ENCODE results near the gene CTSF.
"Not testable (repeated sequence)": the region's sequence is repeated elsewhere in the genome, so short reads cannot be mapped to it uniquely, and the experiment has no call there.

The CTSF gene

DNA sequence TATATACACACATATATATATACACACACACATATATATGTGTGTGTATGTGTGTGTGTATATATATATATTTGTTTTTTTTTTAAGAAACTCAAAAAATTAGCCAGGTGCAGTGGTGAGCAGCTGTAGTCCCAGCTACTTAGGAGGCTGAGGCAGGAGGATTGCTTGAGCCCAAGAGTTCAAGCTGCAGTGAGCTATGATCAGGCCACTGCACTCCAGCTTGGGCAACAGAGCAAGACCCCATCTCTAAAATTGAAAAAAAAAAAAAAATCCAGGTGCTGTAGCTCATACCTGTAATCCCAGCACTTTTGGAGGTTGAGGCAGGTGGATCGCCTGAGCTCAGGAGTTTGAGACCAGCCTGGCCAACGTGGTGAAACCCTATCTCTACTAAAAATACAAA lies 20.9 kb upstream of the CTSF start:
- not testable (repeated sequence) for DNase-seq

DNA sequence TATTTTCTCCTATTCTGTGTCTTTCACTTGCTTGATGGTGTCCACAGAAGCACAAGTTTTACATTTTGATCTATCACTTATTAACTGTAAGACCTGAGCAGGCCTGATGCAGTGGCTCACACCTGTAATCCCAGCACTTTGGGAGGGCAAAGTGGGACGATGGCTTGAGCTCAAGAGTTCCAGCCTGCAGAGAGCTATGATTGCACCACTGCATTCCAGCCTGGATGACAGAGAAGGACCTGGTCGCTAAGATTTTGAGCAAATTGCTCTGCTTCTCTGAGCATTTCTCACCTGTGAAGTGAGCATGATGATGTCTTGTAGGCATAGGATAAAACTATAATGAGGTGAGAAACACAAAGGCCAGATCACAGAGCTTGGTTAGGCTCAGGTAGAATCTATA lies 17.7 kb upstream of the CTSF start:
- DNase-seq = no peak

DNA sequence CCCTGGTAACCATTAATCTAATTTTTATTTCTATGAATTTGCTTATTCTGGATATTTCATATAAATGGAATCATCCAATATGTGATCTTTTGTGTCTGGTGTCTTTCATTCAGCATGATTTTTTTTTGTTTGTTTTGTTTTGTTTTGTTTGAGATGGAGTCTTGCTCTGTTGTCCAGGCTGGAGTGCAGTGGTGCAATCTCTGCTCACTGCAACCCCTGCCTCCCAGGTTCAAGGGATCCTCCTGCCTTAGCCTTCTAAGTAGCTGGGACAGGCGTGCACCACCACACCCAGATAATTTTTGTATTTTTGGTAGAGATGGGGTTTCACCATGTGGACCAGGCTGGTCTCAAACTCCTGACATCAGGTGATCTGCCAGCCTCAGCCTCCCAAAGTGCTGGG lies 17.0 kb upstream of the CTSF start:
- not testable (repeated sequence) for DNase-seq

DNA sequence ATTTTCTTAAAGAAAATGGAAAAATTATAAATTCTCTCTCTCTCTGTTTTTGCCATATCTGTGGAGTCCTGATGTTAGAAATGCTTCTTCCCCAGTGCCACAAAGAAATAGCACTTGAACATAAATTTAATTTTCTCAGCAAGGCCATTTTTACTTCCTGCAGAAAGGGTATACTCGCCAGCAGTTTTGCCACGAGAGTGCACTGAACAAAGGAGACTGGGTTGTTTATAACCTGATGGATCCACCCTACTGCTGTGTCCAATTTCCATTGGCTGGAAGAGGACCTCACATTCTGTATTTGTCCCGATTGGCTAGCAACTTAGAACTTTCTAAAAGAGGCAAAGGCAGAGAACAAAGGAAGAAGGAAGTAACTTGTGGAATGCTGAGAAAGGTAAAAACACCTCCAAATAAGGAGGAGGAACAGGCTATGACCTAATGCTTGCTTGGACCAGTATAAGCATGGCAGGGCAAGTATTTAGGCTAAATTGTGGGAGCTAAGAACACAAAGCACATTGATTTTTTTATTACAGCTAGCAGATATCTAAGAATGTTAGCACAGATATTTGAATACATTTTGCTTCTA lies 14.2 kb upstream of the CTSF start:
- not testable (repeated sequence) for DNase-seq

DNA sequence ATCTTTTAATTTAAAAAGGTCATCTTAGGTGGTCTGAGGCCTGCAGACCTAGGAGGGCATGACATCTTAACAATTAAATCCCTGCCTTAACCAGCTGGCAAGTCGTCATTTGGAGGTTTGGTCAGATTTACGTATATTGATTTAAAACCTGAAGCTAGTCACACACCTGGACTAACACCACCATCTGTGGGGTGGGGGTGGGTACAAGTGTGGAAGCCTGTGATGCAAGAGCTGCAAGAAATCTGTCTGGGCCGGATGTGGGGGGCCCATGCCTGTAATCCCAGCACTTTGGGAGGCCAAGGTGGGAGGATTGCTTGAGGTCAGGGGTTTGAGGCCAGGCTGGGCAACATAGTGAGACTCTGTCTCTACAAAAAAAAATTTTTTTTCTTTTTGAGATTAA lies 12.9 kb upstream of the CTSF start:
- no peak for DNase-seq

DNA sequence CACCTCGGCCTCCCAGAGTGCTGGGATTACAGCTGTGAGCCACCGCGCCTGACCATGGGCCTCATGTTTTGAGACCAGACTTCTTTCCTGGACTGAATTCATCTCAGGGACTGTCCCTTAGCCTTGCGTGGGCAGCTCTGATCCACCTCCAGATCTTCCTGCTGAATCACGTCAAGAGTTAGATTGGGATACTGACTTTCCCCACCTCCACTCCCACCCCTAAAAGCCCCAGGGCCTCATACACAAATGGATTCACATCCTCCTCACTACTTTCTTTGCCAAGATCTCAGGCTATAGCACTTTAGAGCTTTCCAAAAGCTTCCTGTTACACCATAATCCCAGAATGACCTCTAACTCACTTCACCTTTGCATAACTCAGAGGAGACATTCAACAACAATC lies 12.4 kb upstream of the CTSF start:
- no peak for DNase-seq

DNA sequence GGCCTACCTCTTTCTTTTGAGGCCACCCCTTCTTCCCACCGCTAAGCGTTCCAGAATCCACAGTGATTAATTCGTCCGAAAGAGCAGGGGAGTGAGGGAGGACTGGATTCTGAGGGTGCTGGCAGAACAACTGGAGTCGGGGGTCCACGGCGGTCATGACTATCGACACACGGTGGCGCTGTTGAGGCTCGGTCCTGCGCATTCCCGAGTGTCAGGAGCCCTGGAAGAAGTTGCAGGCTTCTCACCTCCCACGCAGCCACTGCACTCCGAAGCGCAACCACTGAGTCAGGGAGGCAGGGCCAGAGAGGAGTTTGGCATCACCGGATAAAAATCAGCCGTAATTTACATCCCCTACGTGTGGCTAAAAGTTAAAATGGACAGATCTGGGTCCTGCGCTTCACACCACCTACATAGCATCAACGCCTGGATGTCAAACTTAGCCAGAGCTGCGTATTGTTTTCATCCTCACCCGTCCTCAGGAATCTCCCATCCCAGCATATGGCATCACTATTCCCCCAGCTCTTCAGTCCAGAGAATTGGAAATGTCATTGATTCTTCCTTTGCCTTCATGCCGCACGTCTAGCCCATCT lies 10.7 kb upstream of the CTSF start:
- DNase-seq = peak; percentile 72

DNA sequence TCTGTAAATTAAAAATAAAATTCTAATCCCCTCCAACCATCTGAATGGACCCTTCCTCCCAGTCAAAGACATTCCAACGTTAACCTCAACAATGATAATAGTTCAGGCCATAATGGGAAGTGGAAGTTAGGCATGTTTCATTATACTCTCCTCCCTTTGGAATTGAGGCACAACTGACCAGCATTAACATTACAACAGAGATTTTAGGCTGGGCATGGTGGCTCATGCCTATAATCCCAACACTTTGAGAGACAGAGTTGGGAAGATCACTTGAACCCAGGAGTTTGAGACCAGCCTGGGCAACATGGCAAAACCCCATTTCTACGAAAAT lies 2.4 kb upstream of the CTSF start:
- no peak for DNase-seq

DNA sequence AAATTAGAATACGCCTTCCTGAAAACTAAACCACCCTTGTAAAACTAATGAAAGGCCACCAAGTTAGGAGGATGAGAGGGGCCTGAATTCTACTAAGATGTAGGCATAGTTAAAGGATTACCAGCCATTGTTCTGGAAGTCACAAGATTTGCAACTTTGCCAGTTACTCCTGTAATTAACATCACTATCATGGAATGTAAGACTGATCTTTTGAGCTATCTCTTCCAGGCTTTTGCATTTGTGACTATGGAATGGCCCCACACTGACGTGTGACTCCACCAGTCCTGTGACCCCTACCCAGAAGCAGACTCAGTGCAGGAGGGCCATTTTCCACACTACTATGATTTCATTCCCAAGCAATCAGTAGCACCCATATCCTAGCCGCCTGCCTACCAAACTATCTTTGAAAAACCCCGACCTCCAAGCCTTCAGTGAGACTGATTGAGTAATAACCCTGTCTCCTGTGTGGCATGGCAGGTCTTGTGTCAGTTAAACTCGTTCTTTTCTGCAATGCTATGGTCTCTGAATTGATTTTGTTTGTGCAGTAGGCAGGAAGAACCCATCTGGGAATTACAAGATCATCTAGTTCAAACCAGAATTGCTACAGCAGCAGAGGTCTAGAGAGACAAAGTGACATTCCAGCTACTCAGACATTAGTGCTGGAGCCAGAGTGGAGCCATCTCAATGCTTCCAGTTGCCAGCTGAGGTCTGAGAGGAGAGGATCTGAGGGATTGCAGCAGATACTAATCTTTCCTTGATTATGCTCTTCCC lies 1.9 kb upstream of the CTSF start:
- no peak for DNase-seq

DNA sequence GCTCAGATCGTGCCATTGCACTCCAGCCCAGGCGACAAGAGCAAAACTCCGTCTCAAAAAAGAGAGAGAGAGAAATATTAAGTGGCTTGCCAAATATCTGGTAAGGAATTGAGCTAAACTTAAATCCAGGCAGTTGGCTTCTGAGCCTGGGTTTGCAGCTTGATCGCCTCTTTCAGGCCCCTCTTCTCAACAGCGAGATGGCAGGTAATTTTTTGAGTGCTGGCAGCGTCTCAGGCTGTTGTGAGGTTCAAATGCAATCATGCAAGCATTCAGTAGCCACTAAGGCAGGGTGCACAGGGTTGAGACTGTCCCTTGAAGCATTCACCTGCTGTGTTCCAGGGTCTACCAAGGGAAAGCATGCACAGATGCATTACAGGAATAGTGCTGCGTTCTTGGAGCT lies 670 bp upstream of the CTSF start:
- DNase-seq = no peak

DNA sequence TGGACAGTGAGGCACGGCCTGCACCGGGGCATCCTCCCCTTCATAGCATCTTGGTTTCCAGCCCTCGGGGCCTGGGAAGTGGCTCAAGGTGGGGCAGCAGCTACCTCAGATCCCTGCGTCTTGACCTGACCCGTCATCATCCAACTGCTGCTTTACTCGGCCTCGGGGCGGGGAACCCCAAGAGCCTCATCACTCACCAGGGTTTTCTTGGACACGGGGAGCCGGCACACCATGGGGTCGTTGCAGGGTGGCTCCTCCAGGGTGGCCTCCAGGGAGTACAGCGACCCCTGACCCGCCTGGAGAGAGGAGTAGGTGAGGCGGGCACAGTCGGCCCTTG lies 651 bp downstream of the CTSF start:
- DNase-seq = no peak

DNA sequence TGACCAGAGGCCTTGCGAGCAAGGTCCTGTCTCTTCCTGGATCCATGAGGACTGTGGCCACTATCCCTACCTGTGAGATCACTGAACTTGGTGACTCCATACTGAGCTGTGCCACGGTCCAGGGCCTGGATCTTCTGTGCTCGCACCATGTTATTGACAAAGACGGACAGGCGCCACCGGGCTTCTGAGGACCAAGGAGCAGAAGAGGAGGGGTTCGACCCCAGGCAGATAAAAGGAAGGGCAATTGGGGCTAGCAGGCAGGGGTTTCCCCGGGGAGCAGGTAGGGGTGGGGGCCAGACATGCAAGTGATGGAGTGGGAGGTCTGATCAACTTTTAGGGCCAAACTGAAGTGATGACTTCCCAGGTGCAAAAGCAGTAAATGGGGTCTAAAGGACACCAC lies 2.2 kb downstream of the CTSF start:
- DNase-seq = no peak

DNA sequence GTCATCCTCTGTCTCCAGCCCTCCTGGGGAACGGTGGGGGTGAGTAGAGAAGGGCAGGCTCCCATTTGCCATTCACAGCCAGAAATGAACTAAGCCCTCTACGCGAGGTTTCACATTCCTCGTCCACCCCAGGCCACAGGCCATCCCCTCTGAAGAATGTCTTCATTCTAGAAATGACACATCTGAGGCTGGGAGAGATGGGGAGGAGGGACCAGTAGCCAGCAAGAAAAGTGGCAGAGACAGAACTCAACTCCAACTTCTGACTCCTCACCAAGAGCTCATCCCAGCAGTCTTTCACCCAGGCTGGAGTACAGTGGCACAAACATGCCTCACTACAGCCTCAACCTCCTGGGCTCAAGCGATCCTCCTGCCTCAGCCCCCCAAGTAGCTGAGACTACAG lies 3.4 kb downstream of the CTSF start:
- DNase-seq = no peak

DNA sequence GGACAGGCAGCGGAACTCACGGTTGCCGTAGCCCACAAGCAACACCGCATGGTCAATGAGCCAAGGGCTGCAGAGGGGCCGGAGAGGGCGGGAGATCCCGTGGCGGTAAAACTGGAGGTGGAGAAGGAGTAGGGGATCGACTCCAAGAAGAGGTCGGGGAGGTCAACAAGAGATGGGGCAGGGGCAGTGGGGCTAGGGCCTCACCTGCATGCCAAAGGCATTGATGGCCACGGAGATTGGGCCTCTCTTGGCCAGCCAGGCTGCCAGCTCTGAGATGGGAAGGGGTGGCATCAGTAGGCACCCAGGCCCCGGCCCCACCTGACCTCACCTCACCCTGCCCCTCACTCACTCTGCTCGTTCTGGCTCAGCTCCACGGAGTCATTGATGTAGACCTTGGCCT lies 3.9 kb downstream of the CTSF start:
- DNase-seq = no peak

DNA sequence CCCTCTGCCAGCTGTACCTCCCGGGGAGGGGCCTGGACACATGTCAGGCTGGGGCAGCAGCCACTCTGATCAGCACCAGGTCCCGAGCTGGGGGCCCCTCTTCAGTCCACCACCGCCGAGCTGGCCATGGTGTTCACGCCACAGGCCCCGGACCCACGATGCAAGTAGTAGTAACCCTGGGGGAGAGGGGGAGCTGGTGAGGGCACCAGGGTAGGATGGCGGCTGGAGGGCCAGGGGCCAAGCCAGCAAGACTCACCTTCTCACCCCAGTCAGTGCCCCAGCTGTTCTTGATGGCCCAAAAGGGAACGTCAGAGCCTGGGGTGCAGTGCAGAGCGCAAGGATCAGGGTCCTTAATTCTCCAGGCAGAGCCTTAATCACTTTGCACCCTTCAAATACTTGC lies 4.6 kb downstream of the CTSF start:
- no peak for DNase-seq

DNA sequence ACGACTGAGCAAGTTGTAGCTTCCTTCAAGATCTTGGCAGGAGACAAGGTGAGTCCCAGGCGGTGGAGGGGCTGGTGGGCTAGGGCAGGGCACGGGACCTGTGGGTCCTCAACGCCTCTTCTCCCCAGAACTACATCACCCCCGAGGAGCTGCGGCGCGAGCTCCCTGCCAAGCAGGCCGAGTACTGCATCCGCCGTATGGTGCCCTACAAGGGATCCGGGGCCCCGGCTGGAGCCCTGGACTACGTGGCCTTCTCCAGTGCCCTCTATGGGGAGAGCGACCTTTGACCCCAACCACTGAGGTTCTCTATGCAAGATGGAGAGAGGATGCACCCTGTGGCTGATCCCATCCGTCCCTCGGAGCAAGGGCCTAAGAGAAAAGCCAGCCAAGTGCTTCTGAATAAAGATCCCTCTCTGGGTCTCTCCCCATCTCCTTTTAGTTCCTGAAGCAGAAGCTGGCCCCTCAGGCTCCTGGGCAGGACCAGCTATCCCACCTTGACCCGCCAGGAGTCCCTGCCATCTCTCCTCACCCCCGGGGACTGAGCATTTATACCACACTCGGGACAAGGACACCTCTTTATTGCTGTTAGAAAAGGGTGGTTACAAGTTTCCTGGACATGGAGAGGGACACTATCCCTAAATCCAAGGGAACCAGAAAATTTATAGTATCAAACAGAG lies 5.4 kb downstream of the CTSF start:
- no peak for DNase-seq

DNA sequence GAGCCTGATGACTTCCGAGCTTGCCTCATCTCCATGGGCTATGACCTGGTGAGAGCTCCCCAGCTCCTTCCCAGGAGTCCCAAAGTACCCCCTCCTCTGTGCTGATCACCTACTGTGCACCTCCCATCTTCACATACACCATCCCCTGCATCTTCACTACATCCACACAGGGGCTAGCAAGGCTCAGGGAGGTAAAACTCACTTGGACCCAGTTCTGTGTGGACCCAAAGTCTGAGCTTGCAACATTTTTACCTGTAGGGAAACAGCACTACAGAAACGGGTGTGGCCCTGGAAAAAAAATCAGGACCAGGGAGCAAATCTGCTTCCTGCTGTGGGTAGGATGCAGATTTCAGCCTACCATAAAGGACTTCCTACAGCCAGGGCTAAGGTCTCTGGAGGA lies 6.1 kb downstream of the CTSF start:
- no peak for DNase-seq

DNA sequence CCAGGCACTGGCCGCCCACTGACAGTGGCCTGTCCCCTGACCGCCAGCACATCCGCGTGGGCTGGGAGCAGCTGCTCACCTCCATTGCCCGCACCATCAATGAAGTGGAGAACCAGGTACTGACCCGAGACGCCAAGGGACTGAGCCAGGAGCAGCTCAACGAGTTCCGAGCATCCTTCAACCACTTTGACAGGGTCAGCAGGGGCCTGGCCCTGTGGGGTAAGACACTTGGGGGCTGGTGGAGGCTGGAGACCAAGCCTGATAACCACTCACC lies 6.5 kb downstream of the CTSF start:
- no peak for DNase-seq

DNA sequence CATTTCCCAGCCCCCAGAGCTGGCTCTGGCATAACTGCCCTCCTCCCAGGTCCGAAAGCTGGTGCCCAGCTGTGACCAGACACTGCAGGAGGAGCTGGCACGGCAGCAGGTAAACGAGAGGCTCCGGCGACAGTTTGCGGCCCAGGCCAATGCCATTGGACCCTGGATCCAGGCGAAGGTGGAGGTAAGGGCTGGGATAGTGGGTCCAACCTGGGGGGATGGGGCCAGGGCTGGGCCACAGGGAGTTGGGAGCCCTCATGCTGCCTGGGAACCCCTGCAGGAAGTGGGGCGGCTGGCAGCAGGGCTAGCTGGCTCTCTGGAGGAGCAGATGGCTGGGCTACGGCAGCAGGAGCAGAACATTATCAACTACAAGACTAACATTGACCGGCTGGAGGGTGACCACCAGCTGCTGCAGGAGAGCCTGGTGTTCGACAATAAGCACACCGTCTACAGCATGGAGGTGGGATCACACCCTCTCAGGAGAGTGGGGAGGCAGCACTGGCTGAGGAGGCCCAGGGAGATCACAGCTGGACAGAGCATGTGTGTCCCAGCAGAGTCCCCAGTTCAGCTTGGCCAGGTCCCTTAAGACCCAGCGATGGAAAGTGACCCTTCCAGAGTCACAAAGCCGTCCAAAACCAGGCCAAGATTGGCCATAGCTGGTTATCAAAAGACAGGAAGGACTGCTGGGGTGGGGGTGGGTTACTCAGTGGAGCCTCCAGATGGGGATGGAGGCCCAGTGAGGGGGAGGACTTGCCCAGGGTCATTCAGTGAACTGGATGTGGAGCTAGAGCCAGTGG lies 7.0 kb downstream of the CTSF start:
- no peak for DNase-seq

DNA sequence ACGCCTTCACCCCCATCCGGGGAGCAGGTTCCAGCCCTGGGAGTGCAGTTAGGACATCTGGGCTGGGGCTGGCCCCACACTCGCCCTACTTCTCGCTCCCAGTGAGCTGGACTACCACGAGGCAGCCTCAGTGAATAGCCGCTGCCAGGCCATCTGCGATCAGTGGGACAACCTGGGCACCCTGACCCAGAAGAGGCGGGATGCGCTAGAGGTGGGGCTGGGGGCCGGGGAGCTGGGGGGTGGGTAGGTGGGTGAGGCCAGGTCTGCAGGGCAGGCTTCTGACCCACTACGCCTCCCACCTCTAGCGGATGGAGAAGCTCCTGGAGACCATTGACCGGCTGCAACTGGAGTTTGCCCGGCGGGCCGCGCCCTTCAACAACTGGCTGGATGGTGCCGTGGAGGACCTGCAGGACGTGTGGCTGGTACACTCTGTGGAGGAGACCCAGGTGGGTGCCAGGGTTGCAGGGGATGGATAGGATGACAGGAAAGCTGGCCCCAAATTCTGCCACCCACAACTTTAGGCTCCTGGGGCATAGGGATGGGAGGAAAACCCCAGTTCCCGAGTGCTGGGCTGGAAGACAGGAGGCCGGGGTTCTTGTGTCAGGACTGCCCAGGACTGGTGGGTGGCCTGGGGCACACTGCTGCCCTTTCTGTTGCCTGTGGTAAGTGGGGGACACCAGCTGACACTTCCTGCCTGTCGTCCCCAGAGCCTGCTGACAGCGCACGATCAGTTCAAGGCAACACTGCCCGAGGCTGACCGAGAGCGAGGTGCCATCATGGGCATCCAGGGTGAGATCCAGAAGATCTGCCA lies 8.3 kb downstream of the CTSF start:
- DNase-seq = no peak

DNA sequence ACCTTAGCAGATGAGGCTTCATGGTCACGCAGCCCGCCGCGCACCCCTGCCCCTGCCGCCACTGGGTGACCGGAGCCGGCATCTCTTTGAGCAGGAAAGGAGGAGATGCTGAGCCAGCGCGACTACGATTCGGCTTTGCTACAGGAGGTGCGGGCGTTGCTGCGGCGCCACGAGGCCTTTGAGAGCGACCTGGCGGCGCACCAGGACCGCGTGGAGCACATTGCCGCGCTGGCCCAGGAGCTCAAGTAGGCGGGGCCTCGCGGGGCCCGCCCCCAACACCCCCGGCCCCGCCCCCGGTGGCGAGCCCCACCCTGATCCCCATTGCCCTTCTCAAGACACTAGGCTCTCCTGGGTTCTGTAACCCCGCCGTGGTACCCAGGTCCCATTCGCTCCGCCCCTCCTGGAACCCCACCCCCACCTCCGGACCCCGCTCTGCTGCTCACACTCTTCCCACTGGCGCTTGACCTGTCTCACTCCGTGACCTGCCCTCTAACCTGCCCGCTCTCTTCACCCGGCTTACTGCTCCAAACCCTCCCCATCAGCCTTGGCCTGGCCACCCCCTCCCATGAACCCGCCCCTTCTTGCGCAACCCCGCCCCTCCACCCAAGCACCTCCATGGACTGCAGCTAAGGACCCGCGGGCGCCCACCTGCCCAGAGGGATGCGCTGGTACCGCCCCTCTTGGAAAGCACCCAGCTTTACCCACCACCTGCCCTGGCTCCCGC lies 9.1 kb downstream of the CTSF start:
- DNase-seq = peak; percentile 37

DNA sequence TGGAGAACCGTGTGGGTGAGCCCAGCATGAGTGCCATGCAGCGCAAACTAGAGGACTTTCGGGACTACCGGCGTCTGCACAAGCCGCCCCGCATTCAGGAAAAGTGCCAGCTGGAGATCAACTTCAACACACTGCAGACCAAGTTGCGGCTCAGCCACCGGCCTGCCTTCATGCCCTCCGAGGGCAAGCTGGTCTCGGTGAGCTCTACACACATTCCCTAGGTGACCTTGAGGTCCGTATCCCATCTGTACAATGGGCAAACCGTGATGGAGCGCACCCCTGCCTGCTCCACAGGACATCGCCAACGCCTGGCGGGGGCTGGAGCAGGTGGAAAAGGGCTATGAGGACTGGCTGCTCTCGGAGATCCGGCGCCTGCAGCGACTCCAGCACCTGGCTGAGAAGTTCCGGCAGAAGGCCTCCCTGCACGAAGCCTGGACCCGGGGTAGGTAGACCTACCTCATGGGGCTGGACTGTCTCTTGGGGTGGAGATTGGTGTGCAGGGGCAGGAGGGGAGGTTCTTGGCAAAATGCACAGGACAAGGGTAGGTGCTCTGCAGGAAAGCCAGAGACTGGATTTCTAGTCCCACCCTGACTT lies 10.6 kb downstream of the CTSF start:
- DNase-seq = no peak
